Cardiac septum (tissue), 1 donor: ENCODE data around the gene NDUFA6. TPM values are rescaled to one million over a fixed set of nuclear protein-coding genes. Genes with fewer than 3 reads are reported as not detected.
"Not testable (repeated sequence)": the region's sequence is repeated elsewhere in the genome, so short reads cannot be mapped to it uniquely, and the experiment has no call there.

Experiments used
- DNase-seq: peaks from one replicate; pipeline ENCODE4 v3.0.0-alpha.2; 2020; ENCODE audit warnings: low spot score
- intact Hi-C: fragments of 100-400 bp; cut with DNase I; formaldehyde crosslinking; loops from one replicate; pipeline ENCODE4 v1.14.0; 2022
- total RNA-seq: library from RNA; stranded (reverse); fragmentation: NEBNext Ultra II Directional; extraction: Animal tissue kit (Norgen Biotek cat#: 25700); gene quantifications from one replicate; pipeline ENCODE4 v1.2.1, GENCODE V29; 2021
- donor health status: DM: no; HTN: no; CAD: no.

Gene NDUFA6
- total RNA-seq, 1 donor from 2014 or later: 183 TPM

DNA sequence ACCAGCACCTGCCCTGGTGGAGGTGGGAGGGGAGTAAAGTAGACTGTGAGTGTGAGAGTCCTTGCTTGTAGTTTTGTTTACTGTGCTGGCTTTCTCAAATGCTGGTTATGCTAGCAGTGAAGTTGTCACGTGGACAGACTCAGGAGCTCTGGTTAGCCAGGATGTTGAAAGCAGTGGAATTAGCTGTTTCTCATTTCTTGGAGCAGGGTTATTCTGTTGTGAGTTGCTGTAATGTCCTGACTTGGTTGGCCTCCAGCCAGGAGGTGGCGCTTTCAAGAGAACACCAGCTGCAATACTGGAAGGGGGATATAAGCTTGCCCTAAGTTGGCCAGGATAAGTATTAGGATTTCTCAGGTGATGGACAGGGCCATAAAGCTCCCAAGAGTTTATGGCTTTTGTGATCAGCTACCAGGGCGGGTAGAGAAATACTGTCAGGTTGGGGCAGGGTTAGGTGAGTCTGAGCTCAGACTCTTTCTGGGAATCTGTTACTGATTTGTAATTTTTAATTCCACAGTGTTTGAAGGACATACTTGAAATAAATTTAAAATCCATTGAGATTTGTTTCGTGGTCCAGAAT is 26.4 kb upstream of the NDUFA6 start:
- DNase-seq: no peak
- intact Hi-C loops: no loop called here

DNA sequence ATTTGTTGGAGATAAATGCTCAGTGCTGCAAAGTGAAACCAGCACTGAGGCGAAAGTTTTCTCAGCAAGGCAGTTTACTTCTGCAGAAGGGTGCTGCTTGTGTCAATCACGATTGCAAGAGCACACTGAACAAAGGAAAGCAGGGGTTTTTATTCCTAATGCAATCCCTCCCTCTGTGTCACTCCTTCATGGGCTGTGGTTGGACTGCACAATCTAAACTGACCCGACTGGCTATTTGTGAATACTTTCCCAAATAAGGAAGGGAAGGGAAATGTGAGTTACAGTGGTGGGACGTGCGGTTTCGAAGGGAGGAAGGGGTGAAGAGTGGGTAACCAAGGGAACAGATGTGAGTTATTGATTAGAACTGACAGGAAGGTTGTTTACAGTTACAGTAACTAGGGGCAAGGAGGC is 24.9 kb upstream of the NDUFA6 start:
- DNase-seq, intact Hi-C loops: not testable (repeated sequence)

DNA sequence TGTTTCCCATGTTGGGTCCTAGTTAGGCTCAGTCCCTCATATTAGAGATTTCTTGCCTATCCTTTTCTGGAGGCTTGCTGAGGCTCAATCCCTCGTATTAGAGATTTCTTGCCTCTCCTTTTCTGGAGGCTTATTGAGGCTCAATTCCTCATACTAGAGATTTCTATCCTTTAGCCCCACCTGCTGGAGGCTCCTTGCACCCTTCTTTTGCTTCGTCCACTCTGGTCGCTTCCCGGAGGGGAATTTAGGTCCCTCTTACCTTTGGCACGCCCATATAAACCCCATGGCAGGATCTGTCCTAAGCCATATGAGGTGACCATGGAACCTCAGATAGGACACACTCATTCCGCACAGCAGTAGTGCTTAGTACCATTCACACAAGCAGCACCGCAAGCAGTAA is 24.1 kb upstream of the NDUFA6 start:
- intact Hi-C loops: no loop called here
- DNase-seq: no peak

DNA sequence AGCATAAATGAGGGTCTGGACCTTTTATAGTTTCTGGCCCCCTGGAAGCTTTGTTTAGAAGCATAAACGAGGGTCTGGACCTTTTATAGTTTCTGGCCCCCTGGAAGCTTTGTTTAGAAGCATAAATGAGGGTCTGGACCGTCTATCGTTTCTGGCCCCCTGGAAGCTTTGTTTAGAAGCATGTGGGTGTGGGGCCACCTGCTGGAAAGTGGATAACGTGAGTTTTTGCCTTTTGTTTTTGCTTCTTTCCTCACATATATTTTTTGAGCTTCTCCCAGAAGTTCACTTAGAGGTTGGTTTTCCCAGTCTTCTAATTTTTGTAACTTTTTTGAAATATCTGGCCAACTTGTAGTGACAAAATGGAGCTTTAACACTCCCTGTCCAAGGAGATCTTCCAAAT is 22.2 kb upstream of the NDUFA6 start:
- DNase-seq, intact Hi-C loops: not testable (repeated sequence)

DNA sequence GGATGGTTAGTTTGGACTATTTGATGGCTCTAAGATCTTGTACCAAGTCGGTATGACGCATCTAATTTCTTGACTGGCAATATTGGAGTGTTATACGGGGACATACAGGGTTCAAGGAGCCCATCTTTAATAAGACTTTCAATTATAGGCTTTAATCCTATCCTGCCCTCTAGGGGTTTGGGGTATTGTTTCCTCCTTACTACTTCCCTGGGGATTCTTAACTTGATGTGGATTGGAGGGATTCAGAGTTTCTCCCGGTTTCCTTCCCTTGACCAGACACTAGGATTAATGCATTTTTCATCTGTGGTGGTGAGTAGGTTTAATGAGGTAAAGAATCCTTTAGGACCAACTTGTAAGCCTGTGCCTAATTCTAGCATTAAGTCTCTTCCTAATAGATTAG is 21.2 kb upstream of the NDUFA6 start:
- DNase-seq: no peak
- intact Hi-C loops: no loop called here

DNA sequence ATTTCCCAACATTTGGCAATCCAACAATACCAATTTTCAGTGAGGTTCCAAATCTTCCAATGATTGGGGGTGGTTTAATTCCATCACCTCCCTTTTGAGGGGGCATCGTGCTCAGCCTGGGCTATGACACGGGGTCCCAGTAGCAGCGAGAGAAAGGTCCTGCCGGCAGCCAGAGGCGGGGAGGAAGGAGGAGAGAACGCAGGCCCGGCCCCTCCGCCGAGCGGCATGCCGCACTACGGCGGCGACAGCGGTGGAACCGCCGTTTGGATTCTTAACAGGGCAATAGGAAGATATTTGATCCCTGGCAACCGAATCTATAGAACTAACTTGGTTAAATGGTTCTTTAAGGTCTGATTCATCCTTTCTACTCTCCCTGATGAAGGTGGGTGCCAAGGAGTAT is 18.3 kb upstream of the NDUFA6 start:
- DNase-seq: no peak
- intact Hi-C loops: no loop called here

DNA sequence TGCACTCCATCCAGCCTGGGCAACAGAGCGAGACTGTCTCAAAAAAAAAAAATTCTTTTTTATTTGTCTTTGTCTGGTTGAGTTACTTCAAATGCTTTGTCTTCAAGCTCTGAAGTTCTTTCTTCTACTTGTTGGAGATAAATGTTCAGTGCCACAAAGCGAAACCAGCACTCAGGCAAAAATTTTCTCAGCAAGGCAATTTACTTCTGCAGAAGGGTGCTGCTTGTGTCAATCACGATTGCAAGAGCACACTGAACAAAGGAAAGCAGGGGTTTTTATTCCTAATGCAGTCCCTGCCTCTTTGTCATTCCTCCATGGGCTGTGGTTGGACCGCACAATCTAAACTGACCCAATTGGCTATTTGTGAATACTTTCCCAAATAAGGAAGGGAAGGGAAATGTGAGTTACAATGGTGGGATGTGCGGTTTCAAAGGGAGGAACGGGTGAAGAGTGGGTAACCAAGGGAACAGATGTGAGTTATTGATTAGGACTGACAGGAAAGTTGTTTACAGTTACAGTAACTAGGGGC is 13.8 kb upstream of the NDUFA6 start:
- DNase-seq, intact Hi-C loops: not testable (repeated sequence)

DNA sequence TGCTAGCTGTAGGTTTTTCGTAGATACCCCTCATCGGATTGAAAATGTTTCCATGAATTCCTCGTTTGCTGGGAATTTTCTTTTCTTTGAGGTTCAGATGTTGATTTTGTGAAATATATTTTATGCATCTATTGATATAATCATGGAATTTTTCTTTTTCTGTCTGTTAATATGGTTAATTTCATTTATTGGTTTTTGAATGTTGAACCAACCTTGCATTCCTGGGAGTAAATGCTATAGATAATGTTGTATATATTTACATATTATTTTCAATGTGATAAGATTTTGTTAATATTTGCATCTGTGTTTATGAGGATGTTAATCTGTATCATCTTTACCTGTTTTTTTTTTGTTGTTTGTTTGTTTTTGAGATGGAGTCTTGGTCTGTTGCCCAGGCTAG is 10.6 kb upstream of the NDUFA6 start:
- intact Hi-C loops: no loop called here
- no peak for DNase-seq

DNA sequence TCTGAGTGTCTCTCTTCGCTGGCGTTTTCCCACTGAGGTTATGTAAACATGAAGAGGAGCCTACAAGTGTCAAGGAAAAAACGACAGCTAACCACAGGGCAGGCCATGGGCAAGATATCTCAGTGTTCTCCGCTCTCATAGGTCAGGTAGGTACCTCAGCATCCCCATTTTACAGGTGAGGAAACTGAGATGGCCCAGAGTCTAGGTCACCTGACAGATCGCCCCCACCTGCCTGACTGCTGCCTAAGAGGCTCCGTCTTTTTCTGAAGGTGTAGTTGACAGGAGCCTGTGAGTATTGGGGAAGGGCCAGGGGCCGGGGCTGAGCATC is 847 bp upstream of the NDUFA6 start:
- intact Hi-C loops: loop anchor here (5.0 kb wide), 1 partner anchor 346 kb away; no protein-coding TSS in a partner anchor
- DNase-seq: no peak

DNA sequence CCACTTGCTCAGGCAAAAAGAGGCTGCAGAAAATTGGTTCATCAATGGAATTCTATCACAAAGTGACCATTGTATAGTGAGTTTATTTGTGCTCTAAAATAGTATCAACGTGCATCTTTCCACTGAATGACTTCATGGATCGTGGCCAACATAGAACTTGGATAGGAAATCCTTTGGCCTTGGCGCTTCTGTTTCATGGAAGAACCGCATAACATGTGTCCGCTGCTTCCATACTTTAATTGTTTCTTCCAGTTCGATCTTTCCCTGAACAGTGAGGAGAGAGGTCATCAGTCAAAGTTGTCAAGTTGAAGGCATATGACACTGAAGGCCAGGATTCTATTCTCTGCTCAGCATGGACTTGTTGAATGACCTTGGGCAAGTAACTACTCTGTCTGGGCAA is 4.5 kb downstream of the NDUFA6 start:
- DNase-seq: no peak
- intact Hi-C loops: no loop called here

DNA sequence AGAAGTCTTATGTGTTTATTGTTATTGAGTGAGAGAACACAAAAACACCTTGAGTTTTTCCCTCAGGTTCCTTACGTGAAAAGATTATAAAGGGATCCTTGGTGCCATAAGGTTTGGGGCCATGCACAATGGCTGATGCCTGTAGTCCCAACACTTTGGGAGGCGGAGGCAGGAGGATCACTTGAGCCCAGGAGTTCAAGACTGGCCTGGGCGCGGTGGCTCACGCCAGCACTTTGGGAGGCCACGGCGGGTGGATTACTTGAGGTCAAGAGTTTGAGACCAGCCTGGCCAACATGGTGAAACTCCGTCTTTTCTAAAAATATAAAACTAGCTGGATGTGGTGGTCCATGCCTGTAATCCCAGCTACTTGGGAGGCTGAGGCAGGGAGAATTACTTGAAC is 5.7 kb downstream of the NDUFA6 start:
- no peak for DNase-seq
- intact Hi-C loops: no loop called here

DNA sequence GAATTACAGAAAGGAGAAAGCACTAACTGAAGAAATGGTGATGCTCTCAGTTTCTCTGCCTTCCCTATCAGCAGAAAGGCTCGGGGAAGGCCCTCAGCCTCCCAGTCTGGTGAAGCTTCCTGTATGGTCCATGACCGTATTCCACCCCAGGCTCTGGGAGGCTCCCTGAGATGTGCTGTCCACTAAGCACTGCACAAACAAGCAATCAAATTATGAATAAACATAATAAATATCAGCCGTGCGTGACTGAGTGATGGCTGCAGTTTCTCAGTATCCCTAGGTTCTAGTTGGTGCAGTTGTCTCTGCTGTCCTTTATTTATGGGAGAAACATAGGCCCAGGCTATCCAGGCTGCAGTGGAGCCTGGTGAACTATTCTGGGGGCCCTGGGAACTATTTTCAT is 7.5 kb downstream of the NDUFA6 start:
- no peak for DNase-seq
- intact Hi-C loops: no loop called here

DNA sequence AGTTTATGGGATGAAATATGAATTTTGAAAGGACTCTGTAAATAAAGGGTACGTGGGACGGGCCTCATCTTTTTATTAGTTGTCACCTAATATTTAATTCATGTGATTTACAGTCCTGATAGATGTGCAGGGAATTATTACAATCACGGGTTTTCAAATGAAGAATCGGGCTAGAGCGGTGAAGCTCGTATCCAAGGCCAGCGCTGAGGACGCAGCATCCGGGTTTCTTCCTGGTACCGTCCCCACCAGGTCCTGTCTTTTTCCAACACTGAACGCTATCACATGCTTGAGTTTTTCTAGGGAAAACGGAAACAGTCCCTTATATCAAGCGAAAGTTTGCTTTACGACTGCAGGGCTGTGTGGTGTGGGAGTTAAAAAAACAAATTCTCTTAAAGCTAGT is 10.3 kb downstream of the NDUFA6 start:
- peak; percentile 58 for DNase-seq
- intact Hi-C loops: no loop called here

DNA sequence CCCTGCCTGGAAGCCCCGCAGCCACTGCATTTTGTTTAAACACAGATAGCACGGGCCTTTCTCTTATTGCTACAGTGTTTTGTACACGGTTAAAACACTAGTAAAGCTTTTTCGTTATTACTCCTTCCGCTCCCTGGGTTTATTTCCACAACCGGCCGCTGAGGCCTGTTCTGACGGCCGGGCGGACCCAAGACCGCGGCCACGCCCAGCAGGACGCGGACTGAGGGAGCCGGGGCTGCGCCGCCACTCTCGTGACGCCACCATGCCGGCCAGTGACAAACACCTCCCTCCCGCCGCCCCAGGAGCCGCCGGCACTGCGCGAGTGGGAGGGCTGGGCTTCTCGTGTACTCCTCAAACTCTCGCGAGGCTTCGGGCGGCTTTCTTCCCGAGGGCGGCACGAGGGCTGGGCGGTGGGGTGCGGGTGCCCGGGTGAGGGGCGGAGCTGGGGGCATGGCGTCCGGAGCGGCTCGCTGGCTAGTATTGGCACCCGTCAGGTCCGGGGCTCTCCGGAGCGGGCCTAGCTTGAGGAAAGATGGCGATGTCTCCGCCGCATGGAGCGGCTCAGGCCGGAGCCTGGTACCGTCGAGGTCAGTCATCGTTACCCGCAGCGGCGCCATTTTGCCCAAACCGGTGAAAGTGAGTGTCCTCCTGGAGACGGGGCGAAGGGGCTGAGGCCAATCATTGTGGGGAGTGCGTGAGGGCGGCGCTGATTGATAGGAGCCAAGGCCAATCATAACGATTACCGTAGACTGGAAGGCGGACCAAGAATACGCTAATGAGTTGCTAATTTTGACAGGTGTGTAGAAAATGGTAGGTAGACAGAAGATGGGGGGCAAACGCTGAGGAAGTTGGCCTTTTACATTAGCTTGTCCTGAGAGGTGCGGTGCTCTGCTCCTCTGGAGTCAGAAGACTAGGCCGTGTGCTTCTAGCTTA is 11.0 kb downstream of the NDUFA6 start, which contains the start of gene SMDT1:
SMDT1 (plus strand) TSS at position 382 of the 933 bp plus-strand sequence; CDS start at position 451, 69 bp downstream.
- intact Hi-C loops: loop anchor here (10.0 kb wide), 1 partner anchor 395 kb away; the partner anchor contains the start of gene SNU13
- DNase-seq: peak; percentile 100

DNA sequence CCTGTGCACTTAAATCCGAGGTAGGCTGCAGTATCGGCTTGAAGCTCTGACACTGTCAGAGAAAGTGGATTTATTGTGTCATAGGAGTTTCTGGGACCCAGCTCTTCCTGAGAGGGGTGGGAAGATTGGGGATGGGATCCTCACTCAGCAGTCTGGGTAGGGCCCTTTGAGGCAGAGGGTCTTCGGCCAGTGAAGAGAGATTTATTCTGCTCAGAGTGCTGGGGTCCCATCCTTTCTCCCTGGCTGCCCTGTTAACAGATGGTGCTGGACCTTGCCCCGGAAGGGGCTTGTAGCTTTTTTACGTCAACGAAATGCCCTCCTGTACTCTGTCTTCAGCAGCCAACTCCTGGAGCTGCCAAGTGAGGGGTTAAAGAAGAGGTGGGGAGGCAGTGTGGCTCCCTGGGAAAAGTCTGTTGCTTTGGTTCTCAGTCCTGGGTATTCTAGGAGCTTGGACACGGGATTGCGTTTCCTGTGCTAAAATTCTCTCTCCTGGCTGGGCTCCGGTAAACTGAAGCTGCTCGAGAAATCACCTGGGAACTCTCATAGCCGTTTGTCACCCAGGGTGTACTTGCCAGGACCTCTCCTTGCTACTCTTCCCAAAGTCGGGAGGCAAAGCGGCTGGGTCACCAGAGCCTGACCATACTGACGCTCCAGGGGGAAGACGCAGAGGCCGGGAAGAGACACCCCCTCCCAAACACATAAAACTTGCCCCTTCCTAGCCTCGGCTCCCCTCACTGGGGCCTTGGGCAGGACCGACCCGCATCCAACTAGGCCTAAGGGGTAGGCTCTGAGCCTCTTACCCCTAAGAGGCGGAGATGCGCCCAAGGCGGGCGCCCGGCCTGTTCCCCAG is 11.9 kb downstream of the NDUFA6 start:
- intact Hi-C loops: loop anchor here (10.0 kb wide), 1 partner anchor 394 kb away; the partner anchor contains the start of gene SNU13

DNA sequence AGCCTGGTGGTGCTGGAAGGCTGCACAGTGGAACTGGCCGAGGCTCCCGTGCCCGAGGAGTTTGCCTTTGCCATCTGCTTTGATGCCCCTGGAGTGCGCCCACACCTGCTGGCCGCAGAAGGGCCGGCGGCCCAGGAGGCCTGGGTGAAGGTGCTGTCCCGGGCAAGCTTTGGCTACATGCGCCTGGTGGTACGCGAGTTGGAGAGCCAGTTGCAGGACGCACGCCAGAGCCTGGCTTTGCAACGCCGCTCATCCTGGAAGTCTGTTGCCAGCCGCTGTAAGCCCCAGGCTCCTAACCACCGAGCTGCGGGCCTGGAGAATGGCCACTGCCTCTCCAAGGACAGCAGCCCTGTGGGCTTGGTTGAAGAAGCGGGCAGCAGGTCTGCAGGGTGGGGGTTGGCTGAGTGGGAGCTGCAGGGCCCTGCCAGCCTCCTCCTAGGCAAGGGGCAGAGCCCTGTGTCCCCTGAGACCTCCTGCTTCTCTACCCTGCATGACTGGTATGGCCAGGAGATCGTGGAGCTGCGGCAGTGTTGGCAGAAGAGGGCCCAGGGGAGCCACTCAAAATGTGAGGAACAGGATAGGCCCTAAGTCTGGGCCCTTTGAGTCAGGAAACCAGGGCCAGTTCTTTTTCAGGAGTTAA is 13.0 kb downstream of the NDUFA6 start:
- intact Hi-C loops: loop anchor here (10.0 kb wide), 1 partner anchor 393 kb away; the partner anchor contains the start of gene SNU13
- DNase-seq: peak; percentile 59

More for the DNA sequence above, 11.9 kb downstream of the NDUFA6 start:
- DNase-seq: no peak

DNA sequence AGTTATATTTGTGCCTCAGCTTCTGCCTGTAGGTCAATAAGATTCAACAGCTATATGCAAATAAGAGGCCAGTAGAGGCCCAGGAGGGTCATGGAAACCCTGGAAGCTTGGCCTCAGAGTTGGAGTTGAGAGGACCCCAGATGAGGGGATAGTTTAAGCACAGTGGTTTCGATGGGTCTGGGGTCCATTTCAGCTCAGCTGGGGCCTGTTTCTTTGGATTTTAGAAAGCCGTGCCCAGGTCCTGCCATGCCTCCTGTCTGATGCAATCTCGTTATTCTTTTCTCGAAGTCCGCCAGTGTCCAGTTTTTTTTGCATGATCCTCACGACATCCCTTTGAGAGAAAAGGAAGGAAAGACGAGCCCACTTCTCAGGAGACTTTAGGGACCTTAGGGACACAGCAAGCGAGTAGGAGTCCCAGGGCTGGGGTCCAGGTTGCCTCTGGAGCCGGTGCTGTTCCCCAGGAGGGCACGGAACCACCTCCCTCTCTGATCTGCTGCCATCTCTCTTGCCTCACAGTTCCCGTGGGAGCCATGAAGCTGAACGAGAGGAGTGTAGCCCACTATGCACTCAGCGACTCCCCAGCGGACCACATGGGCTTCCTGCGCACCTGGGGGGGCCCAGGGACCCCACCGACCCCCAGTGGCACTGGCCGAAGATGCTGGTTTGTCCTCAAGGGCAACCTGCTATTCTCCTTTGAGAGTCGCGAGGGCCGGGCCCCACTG is 13.6 kb downstream of the NDUFA6 start:
- peak; percentile 68 for DNase-seq
- intact Hi-C loops: loop anchor here (10.0 kb wide), 1 partner anchor 392 kb away; the partner anchor contains the start of gene SNU13
